ENCODE data around the gene TMEM38B.
"Not testable (repeated sequence)": the region's sequence is repeated elsewhere in the genome, so short reads cannot be mapped to it uniquely, and the experiment has no call there.

Gene TMEM38B

GRCh38 chr9:105725370-105725769, 31.0 kb downstream of the TMEM38B start:
- no peak for DNase-seq

DNA sequence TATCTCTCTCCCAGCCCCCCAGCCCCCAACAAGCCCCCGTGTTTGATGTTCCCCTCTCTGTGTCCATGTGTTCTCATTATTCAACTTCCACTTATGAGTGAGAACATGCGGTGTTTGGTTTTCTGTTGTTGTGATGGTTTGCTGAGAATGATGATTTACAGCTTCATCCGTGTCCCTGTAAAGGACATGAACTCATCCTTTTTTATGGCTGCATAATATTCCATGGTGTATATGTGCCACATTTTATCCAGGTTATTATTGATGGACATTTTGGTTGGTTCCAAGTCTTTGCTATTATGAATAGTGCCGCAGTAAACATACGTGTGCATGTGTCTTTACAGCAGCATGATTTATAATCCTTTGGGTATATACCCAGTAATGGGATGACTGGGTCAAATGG, 33.9 kb downstream of the TMEM38B start:
- DNase-seq, result not testable (repeated sequence)

- DNase-seq, result not testable (repeated sequence)
These were observed 37.1 kb downstream of the TMEM38B start for GRCh38 chr9:105731420-105731819.

DNA sequence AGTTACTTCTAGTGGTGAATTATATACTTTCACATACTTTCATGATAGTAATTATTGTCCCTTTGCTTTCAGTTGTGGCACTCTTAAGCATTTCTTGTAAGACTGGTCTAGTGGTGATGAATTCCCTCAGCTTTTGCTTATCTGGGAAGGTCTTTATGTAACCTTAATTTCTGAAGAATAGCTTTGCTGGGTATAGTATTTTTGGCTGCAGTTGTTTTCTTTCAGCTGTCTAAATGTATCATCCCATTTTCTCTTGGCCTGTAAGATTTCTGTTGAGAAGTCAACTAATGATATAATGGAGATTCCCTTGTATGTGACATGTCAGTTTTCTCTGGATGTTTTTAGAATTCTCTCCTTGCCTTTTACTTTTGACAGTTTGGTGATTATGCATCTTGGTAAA, 41.0 kb downstream of the TMEM38B start:
- DNase-seq, result no peak

- no peak for DNase-seq
These were observed 42.9 kb downstream of the TMEM38B start for GRCh38 chr9:105737205-105737604.

- DNase-seq, result no peak
These were observed 47.7 kb downstream of the TMEM38B start for GRCh38 chr9:105742088-105742487.

- DNase-seq, result not testable (repeated sequence)
These were observed 53.0 kb downstream of the TMEM38B start for GRCh38 chr9:105747325-105747724.

DNA sequence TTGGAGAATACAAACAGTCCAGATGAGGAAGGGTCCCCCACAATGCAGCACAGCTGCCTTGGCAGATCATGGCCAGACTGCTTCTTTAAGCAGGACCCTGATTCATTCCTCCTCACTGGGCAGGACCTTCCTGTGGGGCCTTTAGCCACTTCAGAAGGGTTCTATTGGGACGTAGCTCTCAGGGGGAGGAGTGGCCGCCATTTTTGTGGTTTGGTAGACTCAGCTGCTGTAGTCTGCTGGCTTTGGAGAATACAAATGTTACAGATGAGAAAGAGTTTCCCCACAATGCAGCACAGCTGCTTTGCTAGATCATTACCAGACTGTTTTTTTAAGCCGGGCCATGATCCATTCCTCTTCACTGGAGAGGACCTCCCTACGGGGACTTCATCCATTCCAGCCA, 57.4 kb downstream of the TMEM38B start:
- no peak for DNase-seq

GRCh38 chr9:105757496-105758251, 63.3 kb downstream of the TMEM38B start:
- no peak for DNase-seq

- DNase-seq, result no peak
These were observed 65.7 kb downstream of the TMEM38B start for GRCh38 chr9:105760053-105760452.

DNA sequence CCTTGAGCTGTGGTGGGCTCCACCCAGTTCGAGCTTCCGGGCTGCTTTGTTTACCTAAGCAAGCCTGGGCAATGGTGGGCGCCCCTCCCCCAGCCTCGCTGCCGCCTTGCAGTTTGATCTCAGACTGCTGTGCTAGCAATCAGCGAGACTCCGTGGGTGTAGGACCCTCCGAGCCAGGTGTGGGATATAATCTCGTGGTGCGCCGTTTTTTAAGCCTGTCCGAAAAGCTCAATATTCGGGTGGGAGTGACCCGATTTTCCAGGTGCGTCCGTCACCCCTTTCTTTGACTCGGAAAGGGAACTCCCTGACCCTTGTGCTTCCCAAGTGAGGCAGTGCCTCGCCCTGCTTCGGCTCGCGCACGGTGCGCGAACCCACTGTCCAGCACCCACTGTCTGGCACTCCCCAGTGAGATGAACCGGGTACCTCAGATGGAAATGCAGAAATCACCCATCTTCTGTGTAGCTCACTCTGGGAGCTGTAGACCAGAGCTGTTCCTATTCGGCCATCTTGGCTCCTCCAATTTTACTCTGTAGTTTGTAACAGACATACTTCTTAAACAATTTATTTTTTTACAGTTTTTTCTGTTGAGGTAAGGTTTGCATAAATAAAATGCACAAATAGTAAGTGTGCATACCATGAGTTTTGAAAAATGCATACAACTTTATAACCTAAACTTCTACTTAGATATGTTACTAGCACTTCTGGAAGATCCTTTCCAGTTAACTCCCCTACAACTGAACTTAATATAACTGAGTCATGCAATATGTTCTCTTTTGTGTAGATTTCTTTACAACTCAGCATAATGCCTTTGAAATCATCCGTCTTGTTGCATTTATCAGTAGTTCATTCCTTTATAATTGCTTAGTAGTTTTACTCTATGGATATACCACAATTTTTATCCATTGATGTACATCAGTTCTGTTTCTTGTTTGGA, 88.5 kb downstream of the TMEM38B start:
- not testable (repeated sequence) for DNase-seq

DNA sequence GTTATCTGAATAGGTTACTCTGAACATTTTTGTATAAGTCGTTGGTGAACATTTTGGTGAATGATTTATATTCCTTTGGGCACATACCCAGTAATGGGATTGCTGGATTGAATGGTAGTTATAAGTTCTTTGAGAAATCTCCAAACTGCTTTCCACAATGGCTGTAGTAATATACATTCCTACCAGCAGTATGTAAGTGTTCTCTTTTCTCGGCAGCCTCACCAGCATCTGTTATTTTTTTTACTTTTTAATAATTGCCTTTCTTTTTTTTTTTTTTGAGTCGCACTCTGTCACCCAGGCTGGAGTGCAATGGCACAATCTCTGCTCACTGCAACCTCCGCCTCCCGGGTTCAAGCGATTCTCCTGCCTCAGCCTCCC, 89.1 kb downstream of the TMEM38B start:
- not testable (repeated sequence) for DNase-seq

- not testable (repeated sequence) for DNase-seq
These were observed 92.5 kb downstream of the TMEM38B start for GRCh38 chr9:105786796-105787195.

DNA sequence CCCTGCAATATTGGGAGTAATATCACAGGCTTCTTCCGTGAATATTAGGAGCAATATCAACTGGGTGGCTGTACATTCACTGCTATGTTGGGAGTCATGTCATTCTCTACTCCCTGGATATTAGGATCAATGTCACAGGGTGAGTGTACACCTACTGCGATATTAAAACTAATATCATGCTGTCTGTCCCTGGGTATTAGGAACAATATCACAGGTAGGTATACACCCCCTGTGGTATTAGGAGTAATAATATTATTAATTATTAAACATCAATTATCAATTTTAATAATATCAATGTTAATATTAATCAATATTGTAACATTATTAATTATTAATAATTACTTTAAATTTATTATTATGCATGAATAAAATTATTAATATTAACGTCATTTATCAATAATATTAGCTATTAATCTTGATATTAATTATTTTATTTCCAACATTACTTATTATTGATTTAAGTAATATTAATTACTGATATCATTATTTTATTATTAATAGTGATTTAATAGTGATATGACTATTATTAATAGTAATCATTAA, 121.9 kb downstream of the TMEM38B start:
- no peak for DNase-seq

DNA sequence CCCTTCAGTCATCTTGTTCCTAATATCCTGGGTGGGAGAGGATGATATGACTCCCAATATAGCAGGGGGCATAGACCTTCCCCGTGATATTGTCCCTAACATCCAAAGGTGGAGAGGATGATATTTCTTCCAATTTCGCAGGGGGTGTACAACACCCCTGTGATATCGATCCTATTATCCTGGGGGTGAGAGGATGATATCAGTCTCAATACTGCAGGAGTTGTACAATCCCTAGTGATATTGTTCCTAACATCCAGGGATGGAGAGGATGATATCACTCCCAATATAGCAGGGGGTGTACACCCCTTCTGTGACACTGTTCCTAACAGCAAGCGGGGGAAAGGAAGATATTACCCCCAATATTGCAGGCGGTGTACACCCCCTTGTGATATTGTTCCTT, 122.6 kb downstream of the TMEM38B start:
- no peak for DNase-seq

DNA sequence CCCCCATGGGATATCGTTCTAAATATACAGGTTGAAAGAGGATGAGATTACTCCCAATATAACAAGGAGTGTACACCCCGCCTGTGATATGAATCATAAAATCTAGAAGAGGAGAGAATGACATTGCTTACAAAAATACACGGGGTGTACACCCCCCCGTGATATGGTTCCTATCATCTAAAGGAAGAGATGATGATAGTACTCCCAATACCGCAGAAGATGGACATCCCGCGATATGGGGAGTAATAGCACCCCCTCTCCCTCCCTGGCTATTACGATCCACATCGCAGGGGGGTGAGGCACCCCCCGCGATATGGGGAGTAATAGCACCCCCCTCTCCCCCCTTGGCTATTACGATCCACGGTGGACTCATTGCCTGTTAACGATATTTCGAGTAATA, 124.6 kb downstream of the TMEM38B start:
- no peak for DNase-seq

- DNase-seq, result no peak
These were observed 128.5 kb downstream of the TMEM38B start for GRCh38 chr9:105822814-105823213.

All from SHP77 treated with DMSO at 0.1 percent for 48 hours (cell line).